ENCODE results near the gene TMPRSS13.

TMPRSS13 gene

DNA sequence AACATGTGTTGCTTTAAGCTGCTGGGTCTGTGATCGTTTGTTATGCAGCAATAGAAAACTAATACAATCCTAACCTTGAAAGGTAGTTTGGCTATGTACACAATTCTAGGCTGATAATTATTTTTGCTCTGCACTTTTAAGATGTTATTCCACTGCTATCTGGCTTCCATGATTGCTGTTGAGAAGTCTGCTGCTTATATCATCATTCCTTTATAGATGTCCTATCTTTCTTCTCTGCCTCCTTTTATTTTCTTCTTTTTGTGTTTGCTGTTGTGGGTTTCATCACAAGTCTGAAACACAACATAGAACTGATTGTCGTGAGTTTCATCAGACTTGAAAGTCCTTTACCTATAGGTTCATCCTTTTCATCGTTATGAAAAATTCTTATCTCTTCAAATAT is 76.9 kb downstream of the TMPRSS13 start:
- no peak for TF ChIP-seq ZNF558 (tag by site-specific recombination; IDR thresholded peaks at IDR 0.05)
- TF ChIP-seq SETDB1 (IDR thresholded peaks at IDR 0.05; ENCODE audit: insufficient read length, low read length) = peak; percentile 93
- peak; percentile 91; the same call in 1 of the 2 replicates for TF ChIP-seq TRIM28 (IDR thresholded peaks at IDR 0.05; ENCODE audit: borderline replicate concordance, low read length)
- ChIA-PET POLR2A (no interaction called here), CTCF (interaction anchor here (0.9 to 4.0 kb wide), 3 partner anchors 12 to 200 kb away, joined by 4 to 17 read pairs (median 4); no protein-coding TSS in a partner anchor)
- no peak overlapping the region for H3K4me3 ChIP-seq (ENCODE audit: low read depth, low read length)
- no peaks in the 10 kb centered on the region for H3K4me1 ChIP-seq (ENCODE audit: control insufficient read depth, insufficient read depth, low read length)
- H3K27ac ChIP-seq (ENCODE audit: extremely low read depth, low read depth, low read length) = no peak overlapping the region
- H3K36me3 ChIP-seq (ENCODE audit: control insufficient read depth in 2 of 2, insufficient read depth in 1 of 2, low read length in 2 of 2) = no peaks in the 10 kb centered on the region
- no peaks in the 10 kb centered on the region for H3K9me3 ChIP-seq (ENCODE audit: control insufficient read depth, insufficient read depth, low read depth, low read length)

DNA sequence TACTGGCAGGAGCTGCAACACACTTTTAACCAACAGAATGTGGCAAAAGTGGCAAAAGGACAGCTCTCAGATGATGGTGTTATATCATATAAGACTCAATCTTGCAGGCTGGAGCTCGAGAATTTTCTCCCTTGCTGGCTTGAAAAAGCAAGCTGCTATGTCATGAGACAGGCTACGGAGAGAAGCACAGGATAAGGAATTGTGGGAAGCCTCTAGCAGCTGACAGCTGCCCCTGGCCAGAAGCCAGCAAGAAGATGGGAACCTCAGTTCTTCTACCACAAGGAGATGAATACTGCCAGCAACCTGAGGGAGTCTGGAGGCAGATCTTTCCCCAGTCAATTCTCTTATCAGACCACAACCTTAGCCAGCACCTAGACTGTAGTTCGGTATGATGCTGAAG is 77.3 kb downstream of the TMPRSS13 start:
- CTCF ChIA-PET = interaction anchor here (0.5 to 4.0 kb wide), 3 partner anchors 43 to 201 kb away, joined by 3 to 17 read pairs (median 4); no protein-coding TSS in a partner anchor
- Histone ChIP-seq H3K9me3 (ENCODE audit: control insufficient read depth, insufficient read depth, low read depth, low read length) (no peaks in the 10 kb centered on the region), H3K4me1 (ENCODE audit: control insufficient read depth, insufficient read depth, low read length) (no peaks in the 10 kb centered on the region), H3K27ac (ENCODE audit: extremely low read depth, low read depth, low read length) (no peak overlapping the region), H3K36me3 (ENCODE audit: control insufficient read depth in 2 of 2, insufficient read depth in 1 of 2, low read length in 2 of 2) (no peaks in the 10 kb centered on the region), H3K4me3 (ENCODE audit: low read depth, low read length) (no peak overlapping the region)
- TF ChIP-seq ZNF621 (tag by site-specific recombination; IDR thresholded peaks at IDR 0.05) = no peak
- no peak for TF ChIP-seq ZNF843 (tag by site-specific recombination; IDR thresholded peaks at IDR 0.05)
- TF ChIP-seq ZBTB10 (tag by site-specific recombination; IDR thresholded peaks at IDR 0.05) = no peak
- TF ChIP-seq ZBTB11 (tag by site-specific recombination; conservative IDR thresholded peaks at IDR 0.05; ENCODE audit: low read depth) = no peak
- TF ChIP-seq ZNF521 (tag by site-specific recombination; IDR thresholded peaks at IDR 0.05) = no peak
- TF ChIP-seq ZNF596 (tag by site-specific recombination; IDR thresholded peaks at IDR 0.05) = no peak
- no peak for TF ChIP-seq ZNF239 (tag by site-specific recombination; IDR thresholded peaks at IDR 0.05)
- no peak for TF ChIP-seq ZNF530 (tag by site-specific recombination; IDR thresholded peaks at IDR 0.05; ENCODE audit: low read depth)
- TF ChIP-seq, protein P1, sequence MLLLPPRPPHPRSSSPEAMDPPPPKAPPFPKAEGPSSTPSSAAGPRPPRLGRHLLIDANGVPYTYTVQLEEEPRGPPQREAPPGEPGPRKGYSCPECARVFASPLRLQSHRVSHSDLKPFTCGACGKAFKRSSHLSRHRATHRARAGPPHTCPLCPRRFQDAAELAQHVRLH (tag by site-specific recombination; IDR thresholded peaks at IDR 0.05) = no peak
- no peak for TF ChIP-seq ZNF223 (tag by site-specific recombination; IDR thresholded peaks at IDR 0.05)
- no peak for TF ChIP-seq ZBTB8A (tag by site-specific recombination; IDR thresholded peaks at IDR 0.05)
- TF ChIP-seq, protein P2, sequence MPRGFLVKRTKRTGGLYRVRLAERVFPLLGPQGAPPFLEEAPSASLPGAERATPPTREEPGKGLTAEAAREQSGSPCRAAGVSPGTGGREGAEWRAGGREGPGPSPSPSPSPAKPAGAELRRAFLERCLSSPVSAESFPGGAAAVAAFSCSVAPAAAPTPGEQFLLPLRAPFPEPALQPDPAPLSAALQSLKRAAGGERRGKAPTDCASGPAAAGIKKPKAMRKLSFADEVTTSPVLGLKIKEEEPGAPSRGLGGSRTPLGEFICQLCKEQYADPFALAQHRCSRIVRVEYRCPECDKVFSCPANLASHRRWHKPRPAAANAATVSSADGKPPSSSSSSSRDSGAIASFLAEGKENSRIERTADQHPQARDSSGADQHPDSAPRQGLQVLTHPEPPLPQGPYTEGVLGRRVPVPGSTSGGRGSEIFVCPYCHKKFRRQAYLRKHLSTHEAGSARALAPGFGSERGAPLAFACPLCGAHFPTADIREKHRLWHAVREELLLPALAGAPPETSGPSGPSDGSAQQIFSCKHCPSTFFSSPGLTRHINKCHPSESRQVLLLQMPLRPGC (tag by site-specific recombination; IDR thresholded peaks at IDR 0.05) = no peak
- TF ChIP-seq, protein P3, sequence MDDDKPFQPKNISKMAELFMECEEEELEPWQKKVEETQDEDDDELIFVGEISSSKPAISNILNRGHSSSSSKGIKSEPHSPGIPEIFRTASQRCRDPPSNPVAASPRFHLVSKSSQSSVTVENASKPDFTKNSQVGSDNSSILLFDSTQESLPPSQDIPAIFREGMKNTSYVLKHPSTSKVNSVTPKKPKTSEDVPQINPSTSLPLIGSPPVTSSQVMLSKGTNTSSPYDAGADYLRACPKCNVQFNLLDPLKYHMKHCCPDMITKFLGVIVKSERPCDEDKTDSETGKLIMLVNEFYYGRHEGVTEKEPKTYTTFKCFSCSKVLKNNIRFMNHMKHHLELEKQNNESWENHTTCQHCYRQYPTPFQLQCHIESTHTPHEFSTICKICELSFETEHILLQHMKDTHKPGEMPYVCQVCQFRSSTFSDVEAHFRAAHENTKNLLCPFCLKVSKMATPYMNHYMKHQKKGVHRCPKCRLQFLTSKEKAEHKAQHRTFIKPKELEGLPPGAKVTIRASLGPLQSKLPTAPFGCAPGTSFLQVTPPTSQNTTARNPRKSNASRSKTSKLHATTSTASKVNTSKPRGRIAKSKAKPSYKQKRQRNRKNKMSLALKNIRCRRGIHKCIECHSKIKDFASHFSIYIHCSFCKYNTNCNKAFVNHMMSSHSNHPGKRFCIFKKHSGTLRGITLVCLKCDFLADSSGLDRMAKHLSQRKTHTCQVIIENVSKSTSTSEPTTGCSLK (tag by site-specific recombination; IDR thresholded peaks at IDR 0.05) = no peak
- TF ChIP-seq, protein P4, sequence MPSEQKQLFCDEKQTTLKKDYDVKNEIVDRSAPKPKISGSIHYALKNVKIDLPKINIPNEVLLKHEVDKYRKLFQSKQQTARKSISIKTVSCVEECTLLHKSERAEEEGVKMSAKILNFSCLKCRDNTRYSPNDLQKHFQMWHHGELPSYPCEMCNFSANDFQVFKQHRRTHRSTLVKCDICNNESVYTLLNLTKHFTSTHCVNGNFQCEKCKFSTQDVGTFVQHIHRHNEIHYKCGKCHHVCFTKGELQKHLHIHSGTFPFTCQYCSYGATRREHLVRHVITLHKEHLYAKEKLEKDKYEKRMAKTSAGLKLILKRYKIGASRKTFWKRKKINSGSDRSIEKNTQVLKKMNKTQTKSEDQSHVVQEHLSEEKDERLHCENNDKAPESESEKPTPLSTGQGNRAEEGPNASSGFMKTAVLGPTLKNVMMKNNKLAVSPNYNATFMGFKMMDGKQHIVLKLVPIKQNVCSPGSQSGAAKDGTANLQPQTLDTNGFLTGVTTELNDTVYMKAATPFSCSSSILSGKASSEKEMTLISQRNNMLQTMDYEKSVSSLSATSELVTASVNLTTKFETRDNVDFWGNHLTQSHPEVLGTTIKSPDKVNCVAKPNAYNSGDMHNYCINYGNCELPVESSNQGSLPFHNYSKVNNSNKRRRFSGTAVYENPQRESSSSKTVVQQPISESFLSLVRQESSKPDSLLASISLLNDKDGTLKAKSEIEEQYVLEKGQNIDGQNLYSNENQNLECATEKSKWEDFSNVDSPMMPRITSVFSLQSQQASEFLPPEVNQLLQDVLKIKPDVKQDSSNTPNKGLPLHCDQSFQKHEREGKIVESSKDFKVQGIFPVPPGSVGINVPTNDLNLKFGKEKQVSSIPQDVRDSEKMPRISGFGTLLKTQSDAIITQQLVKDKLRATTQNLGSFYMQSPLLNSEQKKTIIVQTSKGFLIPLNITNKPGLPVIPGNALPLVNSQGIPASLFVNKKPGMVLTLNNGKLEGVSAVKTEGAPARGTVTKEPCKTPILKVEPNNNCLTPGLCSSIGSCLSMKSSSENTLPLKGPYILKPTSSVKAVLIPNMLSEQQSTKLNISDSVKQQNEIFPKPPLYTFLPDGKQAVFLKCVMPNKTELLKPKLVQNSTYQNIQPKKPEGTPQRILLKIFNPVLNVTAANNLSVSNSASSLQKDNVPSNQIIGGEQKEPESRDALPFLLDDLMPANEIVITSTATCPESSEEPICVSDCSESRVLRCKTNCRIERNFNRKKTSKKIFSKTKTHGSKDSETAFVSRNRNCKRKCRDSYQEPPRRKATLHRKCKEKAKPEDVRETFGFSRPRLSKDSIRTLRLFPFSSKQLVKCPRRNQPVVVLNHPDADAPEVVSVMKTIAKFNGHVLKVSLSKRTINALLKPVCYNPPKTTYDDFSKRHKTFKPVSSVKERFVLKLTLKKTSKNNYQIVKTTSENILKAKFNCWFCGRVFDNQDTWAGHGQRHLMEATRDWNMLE (tag by site-specific recombination; conservative IDR thresholded peaks at IDR 0.05; ENCODE audit: low read depth) = no peak
- POLR2A ChIA-PET = no interaction called here

Data from HEK293 (cell line).